Right ventricle myocardium inferior (tissue), 1 donor: ENCODE results near the gene TMOD3. TPM values are rescaled to one million over a fixed set of nuclear protein-coding genes. Genes with fewer than 3 reads are reported as not detected.

ENCODE experiments used
- ATAC-seq: fragments of 200-7000 bp; cut with Tn5 transposase; one replicate; pipeline ENCODE4 v1.9.1; 2020; ENCODE audit warnings: mild to moderate bottlenecking, moderate library complexity
- DNase-seq: peaks from one replicate; pipeline ENCODE4 v3.0.0; 2021; ENCODE audit errors: missing footprints
- intact Hi-C: fragments of 100-400 bp; cut with DNase I; formaldehyde crosslinking; loops from one replicate; pipeline ENCODE4 v1.11.0; 2022
- total RNA-seq: library from RNA; stranded (reverse); fragmentation: NEBNext Ultra II Directional; extraction: Animal tissue kit (Norgen Biotek cat#: 25700); gene quantifications from one replicate; pipeline ENCODE4 v1.2.1, GENCODE V29; 2021
- donor health status: DM: no; HTN: yes; CAD: no; lungs with severe emphysema.

The TMOD3 gene
- total RNA-seq, 1 donor from 2014 or later, result 19.2 TPM

DNA sequence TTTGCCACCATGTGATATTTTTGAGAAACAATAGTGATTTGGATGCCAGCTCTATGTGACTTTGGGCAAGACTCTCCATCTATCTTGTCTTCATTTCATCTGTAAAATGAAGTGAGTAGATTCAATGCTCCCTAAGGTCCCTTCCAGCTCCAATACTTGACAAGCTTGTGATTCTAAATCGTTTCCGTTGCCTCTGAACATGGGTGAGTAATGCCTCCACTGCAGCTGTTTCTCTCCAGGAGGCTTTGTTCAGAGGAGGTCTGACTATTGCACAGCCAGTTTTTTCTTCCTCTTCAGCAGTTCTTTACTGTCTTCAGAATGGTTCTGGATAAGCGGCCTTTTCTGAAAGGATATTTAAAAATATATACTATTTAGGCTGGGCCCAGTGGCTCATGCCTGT lies 14.8 kb upstream of the TMOD3 start:
- ATAC-seq (no peak), DNase-seq (no peak)
- intact Hi-C loops, result no loop called here

DNA sequence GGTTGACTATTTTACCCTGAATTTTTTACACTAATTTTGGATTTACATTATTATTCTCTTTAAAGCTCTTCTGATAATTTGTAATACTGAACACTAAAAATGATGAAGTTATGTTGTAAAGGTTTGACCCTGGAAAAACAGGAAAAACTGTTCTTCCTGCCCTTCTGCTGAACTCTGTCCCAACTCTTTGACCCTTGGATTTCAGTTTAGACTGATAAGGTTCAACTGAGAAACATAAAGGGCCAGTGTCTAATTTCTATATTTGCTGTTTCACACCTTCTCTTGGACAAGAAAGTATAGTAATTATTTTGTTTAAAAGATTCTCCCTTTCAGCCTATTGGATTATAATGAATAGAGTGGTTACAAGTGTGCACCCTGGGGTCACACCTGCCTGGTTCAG lies 12.8 kb upstream of the TMOD3 start:
- ATAC-seq (no peak), DNase-seq (no peak)
- intact Hi-C loops, result no loop called here

DNA sequence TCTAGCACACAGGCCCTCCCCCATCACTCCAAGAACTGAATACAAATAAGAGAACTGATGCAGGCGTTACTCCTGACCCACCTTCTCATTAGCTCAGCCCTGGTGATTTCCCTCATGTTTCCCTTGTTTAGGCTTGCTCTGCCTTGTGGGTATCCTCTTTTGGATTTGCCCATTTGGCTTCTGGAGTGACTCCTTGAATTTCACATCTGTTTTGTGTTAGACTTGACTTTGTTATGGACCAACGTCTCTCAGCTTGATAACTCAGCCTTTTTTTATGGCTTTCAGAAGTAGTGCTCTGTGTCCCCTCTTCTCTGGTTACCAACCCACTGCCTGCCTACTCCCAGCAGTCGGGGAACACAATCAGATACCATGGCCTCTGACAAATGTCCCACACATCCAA lies 11.3 kb upstream of the TMOD3 start:
- intact Hi-C loops, result no loop called here
- DNase-seq (no peak), ATAC-seq (no peak)

DNA sequence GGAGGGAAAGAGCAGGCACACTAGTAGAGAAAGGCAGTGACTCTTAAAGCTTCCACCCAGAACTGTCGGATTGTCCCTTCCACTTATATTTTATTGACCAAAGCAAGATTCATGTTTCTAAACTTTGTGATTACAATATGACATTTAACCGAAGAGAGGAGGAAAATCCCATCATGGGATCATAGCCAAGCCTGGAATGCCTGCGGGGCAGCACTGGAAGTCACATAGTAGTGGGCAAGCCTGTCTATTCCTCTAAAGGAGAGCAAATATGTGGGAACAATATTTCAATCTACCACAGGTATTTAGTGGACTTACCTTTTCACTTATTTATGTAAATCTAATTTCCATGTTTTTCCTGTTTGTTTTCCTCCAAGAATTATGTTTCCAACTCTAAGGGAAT lies 3.8 kb upstream of the TMOD3 start:
- intact Hi-C loops, result no loop called here
- DNase-seq (no peak), ATAC-seq (no peak)

DNA sequence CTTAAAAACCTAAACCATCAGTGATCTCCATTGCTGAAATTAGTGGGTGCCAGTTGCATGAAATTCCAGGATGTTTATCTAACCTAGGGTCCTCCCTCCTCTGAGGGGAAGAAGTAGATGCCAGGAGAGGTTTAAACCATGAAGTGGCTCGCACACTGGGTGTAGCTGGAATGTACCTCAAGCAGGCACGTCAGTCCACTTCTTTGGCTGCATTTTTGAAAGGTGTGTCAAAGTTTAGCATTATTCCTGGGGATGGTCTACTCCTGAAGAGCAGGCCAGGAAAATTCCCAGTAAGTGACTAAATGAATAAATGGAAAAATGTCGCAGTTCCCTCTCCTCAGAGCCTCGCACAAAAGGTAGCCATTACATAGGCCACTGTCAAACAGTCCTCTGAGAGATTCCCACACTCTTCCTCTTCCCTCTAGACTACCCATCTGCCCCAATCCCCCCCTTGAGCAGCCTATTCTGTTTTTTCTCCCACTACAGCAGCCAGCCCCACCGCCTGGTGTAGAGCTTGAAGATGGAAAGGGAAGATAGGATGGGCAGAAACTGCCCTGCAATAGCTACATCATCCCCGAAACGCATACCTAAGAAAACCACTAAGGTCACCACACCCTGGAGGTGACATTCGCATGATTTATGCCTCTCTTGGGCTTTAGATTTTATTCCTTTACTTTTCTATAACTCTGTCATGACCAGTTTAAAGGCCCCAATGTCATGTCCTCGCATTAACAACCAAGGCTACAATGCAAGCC lies 655 bp upstream of the TMOD3 start:
- DNase-seq, result no peak
- intact Hi-C loops, result no loop called here
- ATAC-seq, result no peak

DNA sequence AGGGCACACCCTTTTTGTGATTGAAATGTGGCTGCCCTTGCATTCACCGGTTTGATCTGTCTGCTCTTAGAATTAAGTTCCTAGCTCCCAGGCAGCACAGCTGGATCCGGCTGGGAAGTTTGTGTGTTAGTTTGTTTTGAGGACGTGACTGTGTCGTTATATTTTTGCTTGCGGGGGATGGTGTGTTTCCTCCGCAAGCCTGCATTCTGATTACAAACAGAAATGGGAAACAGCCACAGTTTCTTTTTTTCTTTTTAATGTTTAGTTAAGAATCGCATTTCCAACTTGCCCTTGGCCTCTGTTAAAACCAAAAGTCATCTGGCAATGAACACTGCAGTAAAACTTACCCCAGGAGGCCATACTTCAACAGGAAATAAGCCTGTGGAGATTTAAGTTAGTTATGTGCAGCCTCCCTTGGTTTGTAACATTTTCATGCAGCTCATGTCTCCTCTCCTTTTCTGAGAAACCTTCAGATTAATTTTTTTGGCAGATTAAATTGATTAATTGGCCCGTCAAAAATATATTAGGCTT lies 888 bp downstream of the TMOD3 start:
- DNase-seq (no peak), ATAC-seq (no peak)
- intact Hi-C loops, result loop anchor here (5.0 kb wide), 1 partner anchor 47 kb away; no protein-coding TSS in a partner anchor

DNA sequence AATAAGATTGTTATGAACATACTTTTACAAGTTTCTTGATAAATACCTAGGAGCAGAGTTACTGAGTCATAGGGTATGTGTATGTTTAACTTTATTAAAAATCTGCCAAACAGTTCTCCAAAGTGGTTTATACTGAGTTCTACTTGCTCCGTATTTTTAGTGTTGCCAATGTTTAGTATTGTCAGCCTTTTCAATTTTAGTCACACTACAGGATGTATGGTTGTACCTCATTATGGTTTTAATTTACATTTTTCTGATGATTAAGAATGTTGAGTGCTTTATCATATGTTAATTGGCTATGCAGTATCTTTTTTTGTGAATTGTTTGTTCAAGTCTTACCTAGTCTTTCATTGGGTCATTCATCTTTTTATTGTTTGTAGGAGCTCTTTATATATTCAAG lies 4.3 kb downstream of the TMOD3 start:
- intact Hi-C loops, result loop anchor here (5.0 kb wide), 1 partner anchor 44 kb away; no protein-coding TSS in a partner anchor
- DNase-seq, result no peak
- ATAC-seq, result no peak

DNA sequence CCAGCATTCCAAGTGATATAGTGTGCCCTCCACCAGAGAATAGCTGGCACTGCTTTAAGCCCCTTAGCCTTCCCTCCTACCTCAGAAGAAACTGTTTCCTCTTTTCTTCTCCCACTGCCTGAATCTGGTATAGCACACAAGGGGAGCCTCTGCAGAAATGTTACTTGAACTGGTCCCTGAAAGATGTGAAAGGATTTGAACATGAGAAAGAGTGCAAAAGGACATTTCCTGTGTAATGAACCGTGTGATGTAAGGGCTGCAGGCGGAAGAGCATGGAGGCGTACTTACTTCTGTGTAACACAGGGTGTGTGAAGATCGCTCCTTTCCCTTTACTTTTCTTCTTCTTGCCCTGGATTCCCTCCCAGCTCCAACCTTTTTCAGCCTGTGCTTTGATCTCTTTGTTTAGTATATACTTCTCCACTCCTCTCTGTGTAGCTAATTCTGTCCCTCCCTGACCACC lies 8.4 kb downstream of the TMOD3 start:
- ATAC-seq (no peak), DNase-seq (no peak)
- intact Hi-C loops, result no loop called here

DNA sequence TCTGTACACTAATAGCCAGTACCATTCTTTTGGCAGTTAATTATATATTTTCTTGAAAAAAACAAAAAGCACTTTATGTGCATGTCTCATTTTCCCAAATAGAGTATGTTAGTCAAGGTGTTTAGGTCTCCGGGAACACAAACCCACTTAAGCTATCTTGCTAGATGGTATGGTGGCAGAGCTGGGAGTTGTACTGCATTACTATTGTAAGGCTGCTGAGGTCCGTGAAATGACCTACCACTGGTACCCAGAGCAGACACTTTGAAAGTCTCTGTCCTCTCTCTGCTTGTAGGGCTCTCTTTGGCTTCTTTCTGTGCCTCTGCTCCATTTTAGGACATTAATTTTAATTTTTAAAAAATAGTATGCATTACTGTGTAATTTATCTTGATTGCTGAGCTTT lies 8.8 kb downstream of the TMOD3 start:
- intact Hi-C loops, result no loop called here

DNA sequence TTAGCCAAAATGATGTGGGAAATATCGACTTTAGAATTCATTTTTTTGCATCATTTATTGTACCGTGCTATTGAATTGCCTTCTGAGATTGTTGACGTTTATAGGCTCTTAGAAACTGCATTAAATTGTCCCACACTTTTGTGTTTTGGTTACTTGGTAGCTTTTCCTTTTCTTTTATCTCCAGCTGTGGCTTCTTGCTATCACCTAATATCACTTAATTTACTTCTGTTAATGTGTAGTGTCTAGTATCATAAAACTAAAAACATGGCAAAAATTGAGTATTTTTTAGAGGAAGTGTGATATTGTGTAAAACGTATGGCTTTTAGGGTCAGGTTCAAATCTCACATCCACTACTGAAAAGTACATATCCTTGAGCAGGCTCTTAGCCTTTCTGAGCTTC lies 11.2 kb downstream of the TMOD3 start:
- ATAC-seq, result no peak
- intact Hi-C loops, result no loop called here
- DNase-seq, result no peak

More for the DNA sequence above, 8.8 kb downstream of the TMOD3 start:
- DNase-seq, result no peak
- no peak for ATAC-seq

DNA sequence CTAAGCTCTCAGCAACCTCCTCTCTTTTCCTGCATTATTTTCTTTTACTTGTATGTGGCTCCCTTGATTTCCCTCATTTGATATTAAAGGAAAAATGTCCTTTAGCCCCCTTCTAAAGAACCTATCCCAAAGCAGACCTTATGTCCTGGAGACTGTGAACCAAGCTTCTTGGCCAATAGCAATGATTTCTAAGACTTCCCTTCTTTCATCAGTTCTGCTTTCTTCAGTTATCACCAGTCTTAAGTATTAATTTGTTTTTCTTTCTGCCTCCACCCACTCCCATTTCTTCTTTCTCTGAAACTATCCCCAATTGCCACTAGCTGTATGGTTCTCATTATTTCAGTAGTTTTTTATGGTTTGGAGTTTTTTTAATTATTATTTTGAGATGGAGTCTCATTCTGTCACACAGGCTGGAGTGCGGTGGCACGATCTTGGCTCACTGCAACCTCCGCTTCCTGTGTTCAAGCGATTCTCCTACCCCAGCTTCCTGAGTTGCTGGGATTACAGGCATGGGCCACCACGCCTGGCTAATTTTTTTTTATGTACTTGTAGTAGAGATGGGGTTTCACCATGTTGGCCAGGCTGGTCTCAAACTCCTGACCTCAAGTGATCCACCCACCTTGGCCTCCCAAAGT lies 12.1 kb downstream of the TMOD3 start:
- no peak for ATAC-seq
- intact Hi-C loops, result no loop called here
- DNase-seq, result no peak

DNA sequence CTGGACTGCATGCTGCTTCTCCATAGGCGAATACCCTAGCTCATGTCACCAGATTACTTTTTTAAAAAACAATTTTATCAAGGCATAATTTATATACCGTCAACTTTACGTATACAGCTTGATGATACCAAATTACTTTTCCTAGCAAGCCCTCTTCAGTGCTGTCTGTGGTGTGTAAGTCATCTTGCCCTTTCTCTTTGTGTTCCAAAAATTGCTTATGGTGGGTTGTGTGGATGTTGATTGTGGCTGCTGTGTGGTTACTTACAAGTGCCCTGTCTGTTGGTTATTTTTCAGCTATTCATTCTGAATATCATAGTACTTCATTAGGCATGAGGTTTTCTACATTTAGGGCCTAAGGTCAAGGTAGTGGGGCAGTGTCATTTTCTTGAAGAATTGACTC lies 12.8 kb downstream of the TMOD3 start:
- no peak for DNase-seq
- no peak for ATAC-seq
- intact Hi-C loops, result no loop called here

DNA sequence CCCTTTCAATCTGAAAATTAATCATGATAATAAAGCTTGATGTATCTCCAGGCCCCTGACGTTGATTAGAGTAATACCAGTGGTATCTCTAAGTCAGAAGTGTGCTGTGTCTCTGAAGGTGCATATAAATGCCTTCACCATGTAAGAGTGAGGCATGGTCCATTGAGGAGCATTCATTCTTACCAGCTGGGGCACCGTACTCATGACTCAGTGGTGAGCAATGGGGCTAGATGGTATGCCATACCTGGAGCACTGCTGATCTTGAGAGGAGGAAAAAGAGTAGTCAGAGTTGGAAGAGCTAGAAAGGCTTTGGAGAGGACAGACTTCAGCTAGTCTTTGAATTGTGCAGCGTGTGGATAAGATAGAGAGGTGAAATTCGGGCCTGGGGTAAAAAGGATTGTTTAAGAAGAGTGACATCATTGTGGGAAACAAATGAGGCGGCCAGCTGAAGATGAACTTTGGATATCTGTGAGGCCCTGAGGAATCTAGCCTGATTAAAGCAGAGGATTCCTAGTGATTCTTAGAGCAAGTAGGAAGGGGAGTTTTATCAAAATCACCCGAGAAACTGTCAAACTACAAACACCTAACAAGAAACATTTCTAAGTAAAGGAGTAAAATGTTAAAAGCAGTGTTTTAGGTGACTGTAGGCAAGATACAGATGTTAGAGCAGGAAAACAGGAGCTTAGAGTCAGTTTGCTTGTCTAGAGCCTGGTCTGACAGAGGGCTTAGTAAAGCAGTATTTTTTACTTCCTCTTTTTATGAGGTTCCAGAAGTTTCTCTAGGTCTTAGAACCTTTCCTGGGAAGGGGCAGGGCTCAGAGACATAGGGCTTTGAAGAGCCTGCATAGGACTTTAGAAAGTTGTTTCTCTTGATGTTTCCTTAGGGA lies 13.6 kb downstream of the TMOD3 start:
- DNase-seq, result no peak
- intact Hi-C loops, result no loop called here
- ATAC-seq, result no peak

DNA sequence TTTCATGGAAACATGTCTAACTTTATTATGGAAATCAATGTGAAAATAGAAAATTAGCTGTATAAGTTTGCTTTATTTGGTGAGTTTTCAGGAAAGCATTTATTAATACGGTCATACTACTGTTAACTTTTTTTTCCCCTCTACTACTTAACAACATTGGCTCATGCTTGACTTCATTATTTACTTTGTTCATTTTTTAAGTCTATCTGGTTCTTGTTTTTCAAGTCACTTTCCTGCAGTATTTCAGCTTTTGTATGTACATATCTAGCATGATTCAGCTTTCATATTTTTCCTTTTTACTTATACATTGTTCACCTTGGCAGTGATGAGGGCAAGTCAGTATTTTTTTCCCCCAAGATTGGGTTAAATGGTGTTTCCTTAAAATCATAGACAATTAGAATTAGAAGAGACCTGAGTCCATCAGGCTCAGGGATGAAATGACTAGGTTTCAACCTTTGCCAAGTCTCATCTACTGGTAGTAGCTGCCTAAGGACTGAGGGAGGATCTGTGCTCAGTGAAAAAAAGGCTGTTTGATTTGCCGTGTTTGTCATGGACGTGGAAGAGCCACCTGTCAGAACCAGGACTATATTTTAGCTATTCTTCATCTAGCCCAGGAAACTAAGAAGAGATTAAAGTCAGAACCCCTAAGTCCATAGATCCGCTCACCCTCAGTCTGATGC lies 15.4 kb downstream of the TMOD3 start:
- intact Hi-C loops, result no loop called here
- no peak for DNase-seq

DNA sequence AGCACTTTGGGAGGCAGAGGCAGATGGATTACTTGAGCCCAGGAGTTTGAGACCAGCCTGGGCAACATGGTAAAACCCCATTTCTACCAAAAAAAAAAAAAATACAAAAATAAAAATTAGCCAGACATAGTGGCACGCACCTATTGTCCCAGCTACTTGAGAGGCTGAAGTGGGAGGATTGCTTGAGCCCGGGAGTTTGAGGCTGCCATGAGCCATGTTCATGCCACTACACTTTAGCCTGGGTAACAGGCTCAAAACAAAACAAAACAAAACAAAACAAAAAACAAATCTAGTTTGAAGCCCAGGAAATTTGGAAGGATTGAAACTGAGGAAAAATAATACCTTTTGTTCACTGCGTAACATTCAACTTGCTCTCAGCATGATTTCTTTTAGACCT lies 16.6 kb downstream of the TMOD3 start:
- DNase-seq (no peak), ATAC-seq (no peak)
- intact Hi-C loops, result no loop called here

More for the DNA sequence above, 15.4 kb downstream of the TMOD3 start:
- no peak for ATAC-seq

DNA sequence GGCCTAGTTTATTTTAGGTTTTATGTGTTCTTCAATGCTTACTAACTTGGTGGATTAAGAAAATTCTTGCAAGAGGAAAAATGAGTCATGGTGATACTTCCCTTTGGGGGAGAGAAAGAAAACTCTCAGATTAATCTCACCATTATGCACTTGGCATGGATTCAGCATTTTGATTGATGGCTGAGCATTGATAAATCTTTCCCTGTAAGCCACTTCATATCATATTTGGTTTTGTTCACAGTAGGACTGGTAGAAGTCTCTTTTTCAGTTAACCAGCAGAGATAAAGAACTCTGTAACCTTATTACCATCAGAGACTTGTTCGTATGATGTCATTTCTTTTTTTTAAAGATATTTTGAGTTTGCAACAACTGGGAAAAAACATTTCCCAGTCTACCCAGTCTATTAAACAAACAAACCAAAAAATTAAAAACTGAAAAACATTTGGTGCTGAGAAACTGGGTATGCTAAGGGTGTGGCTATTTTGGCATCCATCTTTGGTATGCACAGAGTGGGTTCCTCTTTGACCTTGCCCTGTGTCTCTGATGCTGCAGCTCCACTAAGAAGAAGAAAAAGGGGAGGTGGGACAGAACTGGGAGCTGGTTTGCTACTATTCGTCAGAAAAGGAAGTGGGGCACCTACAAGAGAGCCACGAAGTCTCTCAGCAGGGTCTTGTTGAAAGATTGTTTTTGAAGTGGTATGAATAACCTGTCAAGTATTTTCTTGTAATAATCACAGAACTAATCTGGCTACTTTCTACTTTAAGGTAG lies 17.2 kb downstream of the TMOD3 start:
- DNase-seq (no peak), ATAC-seq (no peak)
- intact Hi-C loops, result no loop called here

DNA sequence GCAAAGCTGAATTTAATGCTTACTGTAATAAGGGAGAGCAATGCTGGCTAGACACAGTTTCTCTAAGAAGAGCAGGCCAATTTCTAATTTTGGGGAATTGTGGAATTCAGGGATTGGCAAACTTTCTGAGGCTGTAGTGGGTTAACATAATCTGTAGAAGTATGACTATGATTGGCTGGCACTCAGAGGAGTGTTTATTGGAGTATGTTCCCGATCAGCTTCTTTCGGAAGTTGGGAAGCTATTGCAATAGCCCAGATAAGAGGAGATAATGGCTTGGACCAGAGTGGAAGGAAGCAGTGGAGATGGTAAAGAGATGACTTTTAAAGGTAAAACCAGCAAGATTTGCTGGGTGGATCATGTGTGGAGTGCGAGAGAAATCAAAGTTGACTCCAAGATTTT lies 19.4 kb downstream of the TMOD3 start:
- ATAC-seq, result no peak
- intact Hi-C loops, result no loop called here

DNA sequence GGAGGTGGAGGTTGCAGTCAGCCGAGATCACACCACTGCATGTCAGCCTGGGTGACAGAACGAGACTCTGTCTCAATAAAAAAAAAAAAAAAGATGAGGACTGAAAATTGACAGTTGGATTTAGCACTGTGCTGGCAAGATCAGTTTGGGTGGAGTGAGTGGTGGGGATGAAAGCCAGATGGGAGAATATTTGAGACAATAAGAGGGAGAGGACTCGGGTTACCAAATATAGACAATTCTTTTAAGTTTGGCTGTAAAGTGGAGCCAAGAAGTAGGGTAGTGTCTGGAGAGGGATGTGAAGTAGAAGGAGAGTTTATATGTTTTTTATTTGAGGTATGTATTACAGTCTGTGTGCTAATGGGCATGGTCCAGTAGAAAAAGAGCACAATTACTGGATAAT lies 20.4 kb downstream of the TMOD3 start:
- DNase-seq, result no peak
- intact Hi-C loops, result no loop called here
- no peak for ATAC-seq

More for the DNA sequence above, 19.4 kb downstream of the TMOD3 start:
- DNase-seq, result no peak
